ENCODE measurements around the gene HSD17B1.
A peak's percentile ranks its signal among the peaks of the same experiment; 100 is the strongest.
"Not testable (repeated sequence)": the region's sequence is repeated elsewhere in the genome, so short reads cannot be mapped to it uniquely, and the experiment has no call there.

The HSD17B1 gene

GRCh38 chr17:42552736-42553135, at the start of gene HSD17B1:
Gene HSD17B1 (plus strand): TSS chr17:42552923. CDS start chr17:42552934, 11 bp downstream.
- DNase-seq, result not testable (repeated sequence)

DNA sequence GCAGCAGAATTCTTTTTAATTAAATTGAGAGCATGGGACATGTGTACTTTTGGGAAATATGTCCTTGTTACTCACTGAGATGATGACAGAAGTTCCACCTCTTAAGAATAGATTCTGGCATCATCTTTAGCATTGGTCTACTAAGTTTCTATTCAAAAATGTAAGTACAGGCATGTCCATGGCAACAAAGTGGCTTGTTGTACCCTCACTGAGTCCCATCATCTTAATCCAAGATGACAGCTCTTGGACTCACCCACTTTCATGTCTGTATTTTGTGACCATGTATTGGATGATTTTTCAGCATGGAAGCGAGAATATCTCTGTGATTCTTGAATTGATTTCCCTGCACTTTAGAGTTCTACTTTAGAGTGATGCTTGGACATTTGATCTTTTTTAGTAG, 49.8 kb upstream of the HSD17B1 start:
- DNase-seq, result no peak

DNA sequence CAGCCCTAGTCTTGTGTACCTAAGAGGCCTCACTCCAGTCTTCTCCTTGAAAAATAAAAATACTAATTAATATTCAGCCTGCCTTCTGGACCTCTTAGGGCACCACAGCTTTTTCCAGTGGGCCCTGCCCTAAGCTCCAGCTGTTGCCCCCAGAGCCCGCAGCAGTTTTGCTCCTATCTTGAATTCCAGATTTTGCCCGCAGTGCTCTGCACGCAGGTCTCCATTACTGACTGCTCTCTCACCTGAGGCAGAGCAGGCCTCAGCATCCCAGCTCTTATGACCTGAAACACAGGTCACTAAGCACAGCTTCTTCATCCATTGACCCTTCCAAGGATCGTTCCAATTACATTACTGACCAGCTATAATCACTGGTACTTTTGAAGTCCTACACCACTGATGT, 45.1 kb upstream of the HSD17B1 start:
- no peak for DNase-seq

DNA sequence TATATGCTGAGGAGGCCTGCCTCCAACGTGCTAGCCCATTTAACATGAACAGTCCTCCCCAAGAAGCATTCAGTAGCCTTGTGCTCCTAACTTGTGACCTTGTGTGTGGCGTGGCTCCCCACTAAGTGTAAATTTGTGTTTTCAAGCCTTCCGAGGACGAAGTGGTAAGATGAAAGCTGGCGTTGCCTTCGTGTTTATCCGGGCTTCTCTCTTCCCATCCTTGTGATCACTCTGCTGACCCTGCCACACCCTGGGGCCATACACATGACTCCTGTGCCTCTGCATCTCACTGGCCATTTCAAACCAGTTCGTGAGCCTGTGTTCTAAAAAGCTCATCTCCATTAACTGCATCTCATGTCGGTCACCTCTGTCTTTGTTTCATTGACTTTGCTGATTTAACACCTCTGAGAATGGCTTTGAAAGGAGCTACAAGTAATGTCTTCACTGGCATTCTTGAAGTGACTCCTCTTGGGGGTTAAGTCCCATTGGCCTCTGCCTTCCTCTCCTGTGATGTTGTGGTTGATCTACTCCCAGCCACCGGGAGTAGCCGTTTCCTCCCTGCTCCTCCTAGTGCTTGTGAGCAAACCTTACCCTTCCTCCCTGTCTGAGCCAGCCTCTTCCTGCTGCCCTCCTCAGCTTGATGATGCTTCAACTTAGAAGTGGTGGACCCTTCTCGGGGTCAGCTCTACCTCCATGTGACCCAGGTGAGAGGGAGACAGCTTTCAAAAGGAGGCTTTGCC, 44.1 kb upstream of the HSD17B1 start:
- DNase-seq, result peak; percentile 70

DNA sequence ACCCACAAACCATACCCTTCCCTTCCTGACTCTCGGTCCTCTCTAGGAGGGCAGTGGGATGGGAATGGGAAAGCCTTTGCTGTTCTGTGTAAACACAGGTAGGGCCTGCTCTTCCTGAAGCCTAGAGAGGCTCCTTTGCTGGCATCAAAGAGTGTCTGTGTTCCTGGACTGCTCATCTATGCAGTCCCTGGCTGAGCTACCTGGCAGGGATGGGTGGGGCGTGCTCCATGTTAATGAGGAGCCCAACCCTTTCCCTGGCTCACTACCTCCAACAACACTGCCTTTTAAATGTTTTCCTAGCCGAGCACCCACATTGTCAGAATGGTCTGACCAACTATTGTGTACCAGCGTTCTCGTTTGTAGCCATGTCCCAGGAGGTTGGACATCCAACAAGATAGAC, 43.3 kb upstream of the HSD17B1 start:
- DNase-seq, result no peak

- peak; percentile 26 for DNase-seq
These were observed 42.9 kb upstream of the HSD17B1 start for GRCh38 chr17:42509841-42510240.

GRCh38 chr17:42512246-42512645, 40.5 kb upstream of the HSD17B1 start:
- no peak for DNase-seq

GRCh38 chr17:42512733-42513251, 39.9 kb upstream of the HSD17B1 start:
- no peak for DNase-seq

DNA sequence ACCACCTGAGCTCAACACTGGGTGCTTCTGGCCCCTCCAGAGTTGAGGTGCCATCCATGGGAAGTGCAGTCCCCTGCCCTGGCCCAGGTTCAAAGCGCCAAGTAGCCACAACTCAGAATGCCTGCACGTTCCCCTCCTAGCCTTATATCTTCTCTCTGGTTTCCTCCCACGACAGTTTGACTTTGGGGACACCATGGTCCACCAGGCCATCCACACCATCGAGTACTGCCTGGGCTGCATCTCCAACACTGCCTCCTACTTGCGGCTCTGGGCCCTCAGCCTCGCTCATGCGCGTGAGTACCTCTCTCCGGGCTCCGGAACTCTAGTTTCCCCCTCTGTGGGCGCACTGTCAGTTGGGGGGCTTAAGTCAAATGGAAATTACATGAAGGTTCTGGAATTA, 39.0 kb upstream of the HSD17B1 start:
- no peak for DNase-seq

- DNase-seq, result no peak
These were observed 38.4 kb upstream of the HSD17B1 start for GRCh38 chr17:42514279-42514678.

DNA sequence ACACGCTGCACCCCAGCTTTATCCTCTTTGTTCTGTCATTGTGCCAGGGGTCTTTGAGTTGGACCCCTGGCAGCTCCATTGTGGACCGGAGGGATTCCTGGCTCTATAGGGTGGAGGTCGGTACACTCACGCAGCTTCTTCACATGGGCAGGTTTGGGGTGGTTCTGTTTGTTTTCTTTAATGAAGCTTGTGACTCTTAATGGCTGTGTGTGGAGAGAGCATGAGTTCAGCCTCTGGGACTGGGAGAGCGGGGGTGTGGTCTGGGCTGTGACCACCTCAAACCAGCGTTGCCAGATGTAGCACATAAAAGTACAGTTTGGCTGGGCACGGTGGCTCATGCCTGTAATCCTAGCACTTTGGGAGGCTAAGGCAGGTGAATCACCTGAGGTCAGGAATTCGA, 37.9 kb upstream of the HSD17B1 start:
- DNase-seq, result no peak

- peak; percentile 83 for DNase-seq
These were observed 35.2 kb upstream of the HSD17B1 start for GRCh38 chr17:42517516-42517915.

- peak; percentile 90 for DNase-seq
These were observed 34.5 kb upstream of the HSD17B1 start for GRCh38 chr17:42518046-42518754.

DNA sequence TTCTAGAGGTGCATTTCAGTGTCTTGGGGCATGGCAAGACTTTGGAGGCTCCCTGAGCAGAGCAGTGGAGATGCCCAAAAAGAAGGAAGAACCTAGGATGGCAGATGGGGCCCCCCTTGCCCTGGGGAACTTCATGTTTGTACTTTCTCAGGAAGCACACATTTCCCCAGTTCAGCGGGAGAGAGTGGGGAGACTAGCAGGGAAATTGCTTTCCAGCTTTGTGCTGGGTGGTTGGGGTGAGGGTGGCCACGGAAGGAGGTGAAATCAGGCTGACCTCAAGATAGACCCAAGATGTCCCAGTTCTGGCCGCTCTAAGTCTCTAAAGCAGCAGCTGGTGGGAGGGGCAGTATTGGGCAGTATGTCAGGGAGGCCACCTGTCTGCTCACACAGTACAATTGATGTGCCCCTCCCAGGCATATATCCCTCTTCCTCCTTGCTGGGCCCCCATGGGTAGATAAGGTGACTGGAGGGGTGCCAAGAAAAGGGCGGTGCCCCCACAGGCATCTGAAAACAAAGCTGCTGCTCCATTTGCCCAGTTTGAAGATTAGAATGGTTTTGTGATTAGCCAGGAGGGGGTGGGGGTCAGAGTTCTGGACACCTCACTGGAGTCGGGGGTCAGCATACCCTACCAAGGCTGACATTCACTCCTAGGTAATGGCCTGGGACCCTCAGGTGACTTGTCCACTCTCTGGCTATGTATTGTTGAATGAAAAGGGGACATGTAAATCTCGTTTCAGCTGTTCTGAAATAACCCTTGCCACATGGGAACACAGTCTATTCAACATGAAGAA, 33.8 kb upstream of the HSD17B1 start:
- DNase-seq, result peak; percentile 69

- DNase-seq, result peak; percentile 5
These were observed 32.9 kb upstream of the HSD17B1 start for GRCh38 chr17:42519546-42520491.

DNA sequence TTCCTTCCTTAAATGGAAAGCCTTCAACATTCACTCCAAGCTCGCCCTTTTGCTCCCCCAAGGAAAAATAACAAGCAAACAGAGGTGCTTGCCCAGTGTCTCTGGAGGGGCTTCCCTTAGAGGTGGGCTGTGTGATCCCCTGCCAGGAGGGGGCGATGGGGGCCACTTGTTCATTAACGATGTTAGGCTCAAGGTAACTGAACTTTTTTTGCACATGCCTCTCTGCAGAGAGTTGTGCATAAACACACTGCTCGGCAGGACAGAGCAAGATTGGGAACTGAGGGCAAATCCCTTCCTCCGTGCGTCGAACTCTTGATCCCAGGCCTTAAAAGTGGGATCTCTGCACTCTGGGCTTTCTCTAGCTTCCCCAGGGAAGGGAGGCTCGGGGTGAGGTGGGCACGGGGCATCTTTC, 32.2 kb upstream of the HSD17B1 start:
- DNase-seq, result no peak

GRCh38 chr17:42521036-42521435, 31.7 kb upstream of the HSD17B1 start:
- DNase-seq, result no peak

- no peak for DNase-seq
These were observed 31.0 kb upstream of the HSD17B1 start for GRCh38 chr17:42521666-42522262.

DNA sequence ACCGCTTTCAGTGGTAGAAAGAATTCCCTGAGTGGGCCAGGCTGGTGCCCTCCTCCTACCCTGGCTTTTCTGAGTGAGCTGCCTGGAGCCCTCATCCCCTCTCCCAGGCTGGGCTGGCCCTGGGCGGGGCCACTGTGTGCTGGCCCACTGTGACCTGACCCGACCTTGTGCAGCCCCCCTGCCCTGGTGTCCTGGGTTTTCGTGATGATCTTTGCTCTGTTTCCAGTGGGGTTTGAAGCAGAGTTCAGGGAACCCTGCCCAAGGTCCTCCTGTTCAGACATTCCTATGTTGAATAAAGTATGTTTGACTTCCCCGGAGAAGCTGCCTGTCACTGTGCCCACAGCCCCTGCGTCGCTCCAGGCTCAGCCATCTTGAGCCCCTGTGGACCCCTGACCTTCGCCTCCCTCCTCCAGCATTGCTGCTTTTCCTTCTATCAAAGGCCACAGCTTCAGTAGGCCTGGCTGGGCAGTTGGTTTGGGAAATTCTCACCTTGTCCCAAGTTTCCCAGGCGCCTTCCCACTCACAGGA, 30.4 kb upstream of the HSD17B1 start:
- no peak for DNase-seq

DNA sequence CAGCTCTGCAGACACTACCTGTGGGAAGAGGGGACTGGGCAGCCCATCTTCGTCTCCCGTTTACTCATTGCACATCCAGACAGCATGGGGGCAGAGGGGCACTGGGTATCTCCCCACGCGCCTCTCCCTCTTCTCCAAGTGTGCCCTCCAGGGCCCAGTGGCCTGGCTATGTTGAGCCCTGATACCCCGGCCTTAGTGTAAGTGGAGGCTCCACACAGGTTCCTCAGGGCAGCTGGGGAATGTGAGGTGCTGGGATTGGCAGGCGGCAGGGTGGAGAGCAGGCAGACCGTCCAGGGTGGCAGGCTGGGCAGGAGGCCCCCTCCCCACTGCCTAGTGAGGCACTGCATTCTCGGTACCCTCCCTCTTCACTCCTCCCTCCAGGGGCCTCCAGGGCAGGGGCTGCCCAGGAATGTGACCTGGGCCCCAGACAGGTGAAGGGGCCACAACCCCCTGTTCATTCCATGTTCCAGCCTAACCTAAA, 29.9 kb upstream of the HSD17B1 start:
- DNase-seq, result no peak

DNA sequence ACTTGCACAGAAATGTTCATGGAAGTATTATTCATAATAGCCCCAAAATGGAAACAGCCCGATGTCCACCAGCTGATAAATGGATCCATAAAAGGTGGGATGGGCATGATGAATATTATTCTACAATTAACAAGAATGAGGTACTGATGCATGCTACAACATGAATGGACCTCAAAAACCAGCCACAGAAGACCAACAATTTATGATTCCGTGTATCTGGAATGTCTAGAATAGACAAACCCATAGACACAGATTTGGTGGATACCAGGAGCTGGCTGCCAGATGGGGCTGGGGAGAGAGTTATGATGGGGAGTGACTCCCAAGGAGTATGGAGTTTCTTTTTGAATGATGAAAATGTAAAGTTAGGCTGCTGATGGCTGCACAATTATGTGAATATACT, 27.5 kb upstream of the HSD17B1 start:
- DNase-seq, result no peak
